HEK293 (cell line): ENCODE results near the gene CD109.

Source experiments
- ZNF350 ChIP-seq: fragments of 450-650 bp; formaldehyde crosslinking; IDR thresholded peaks from 2 replicates; pipeline ENCODE4 v1.5.0; 2017; ENCODE audit warnings: missing biosample characterization, mild to moderate bottlenecking, missing genetic modification characterization
- ZNF600 ChIP-seq: fragments of 450-650 bp; formaldehyde crosslinking; IDR thresholded peaks from 2 replicates; pipeline ENCODE4 v1.5.1; 2016; ENCODE audit warnings: missing biosample characterization, missing genetic modification characterization
- ZNF629 ChIP-seq: fragments of 450-650 bp; formaldehyde crosslinking; IDR thresholded peaks from 2 replicates; pipeline ENCODE4 v1.5.1; 2017; ENCODE audit warnings: missing biosample characterization, missing genetic modification characterization
- TF ChIP-seq, protein P1 (sequence below): fragments of 450-650 bp; formaldehyde crosslinking; IDR thresholded peaks from 2 replicates; pipeline ENCODE4 v1.5.1; 2016; ENCODE audit warnings: missing biosample characterization, missing genetic modification characterization
- TF ChIP-seq, protein P2 (sequence below): fragments of 450-650 bp; formaldehyde crosslinking; IDR thresholded peaks from 2 replicates; pipeline ENCODE4 v1.5.1; 2016; ENCODE audit warnings: missing biosample characterization, missing genetic modification characterization
- TF ChIP-seq, protein P3 (sequence below): fragments of 450-650 bp; formaldehyde crosslinking; IDR thresholded peaks from 2 replicates; pipeline ENCODE4 v1.5.1; 2017; ENCODE audit warnings: missing biosample characterization, mild to moderate bottlenecking, missing genetic modification characterization, moderate library complexity

DNA sequence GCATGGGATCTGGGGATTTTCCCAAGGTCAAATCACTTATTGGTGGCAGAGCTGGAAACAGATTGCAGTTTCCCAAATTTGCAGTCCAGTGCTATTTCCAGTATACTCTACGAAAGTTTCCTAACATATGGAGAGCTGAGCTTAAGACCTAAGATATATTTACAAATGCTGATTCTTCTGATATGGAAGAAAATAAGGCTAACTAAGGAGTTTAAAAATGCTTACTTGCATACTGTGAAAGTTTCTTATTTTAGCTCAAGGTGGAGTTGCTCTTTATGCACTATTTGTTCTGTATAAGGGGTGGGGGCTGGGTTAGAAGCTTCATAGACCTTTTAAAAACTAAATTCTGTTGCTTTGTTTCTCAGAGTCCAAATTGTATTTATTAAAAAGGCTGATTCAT lies 7.5 kb downstream of the CD109 start:
- no peak for TF ChIP-seq ZNF350
- TF ChIP-seq, protein P1, sequence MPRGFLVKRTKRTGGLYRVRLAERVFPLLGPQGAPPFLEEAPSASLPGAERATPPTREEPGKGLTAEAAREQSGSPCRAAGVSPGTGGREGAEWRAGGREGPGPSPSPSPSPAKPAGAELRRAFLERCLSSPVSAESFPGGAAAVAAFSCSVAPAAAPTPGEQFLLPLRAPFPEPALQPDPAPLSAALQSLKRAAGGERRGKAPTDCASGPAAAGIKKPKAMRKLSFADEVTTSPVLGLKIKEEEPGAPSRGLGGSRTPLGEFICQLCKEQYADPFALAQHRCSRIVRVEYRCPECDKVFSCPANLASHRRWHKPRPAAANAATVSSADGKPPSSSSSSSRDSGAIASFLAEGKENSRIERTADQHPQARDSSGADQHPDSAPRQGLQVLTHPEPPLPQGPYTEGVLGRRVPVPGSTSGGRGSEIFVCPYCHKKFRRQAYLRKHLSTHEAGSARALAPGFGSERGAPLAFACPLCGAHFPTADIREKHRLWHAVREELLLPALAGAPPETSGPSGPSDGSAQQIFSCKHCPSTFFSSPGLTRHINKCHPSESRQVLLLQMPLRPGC (tag by site-specific recombination) = no peak
- TF ChIP-seq, protein P2, sequence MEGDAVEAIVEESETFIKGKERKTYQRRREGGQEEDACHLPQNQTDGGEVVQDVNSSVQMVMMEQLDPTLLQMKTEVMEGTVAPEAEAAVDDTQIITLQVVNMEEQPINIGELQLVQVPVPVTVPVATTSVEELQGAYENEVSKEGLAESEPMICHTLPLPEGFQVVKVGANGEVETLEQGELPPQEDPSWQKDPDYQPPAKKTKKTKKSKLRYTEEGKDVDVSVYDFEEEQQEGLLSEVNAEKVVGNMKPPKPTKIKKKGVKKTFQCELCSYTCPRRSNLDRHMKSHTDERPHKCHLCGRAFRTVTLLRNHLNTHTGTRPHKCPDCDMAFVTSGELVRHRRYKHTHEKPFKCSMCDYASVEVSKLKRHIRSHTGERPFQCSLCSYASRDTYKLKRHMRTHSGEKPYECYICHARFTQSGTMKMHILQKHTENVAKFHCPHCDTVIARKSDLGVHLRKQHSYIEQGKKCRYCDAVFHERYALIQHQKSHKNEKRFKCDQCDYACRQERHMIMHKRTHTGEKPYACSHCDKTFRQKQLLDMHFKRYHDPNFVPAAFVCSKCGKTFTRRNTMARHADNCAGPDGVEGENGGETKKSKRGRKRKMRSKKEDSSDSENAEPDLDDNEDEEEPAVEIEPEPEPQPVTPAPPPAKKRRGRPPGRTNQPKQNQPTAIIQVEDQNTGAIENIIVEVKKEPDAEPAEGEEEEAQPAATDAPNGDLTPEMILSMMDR (tag by site-specific recombination) = no peak
- no peak for TF ChIP-seq ZNF600
- TF ChIP-seq, protein P3, sequence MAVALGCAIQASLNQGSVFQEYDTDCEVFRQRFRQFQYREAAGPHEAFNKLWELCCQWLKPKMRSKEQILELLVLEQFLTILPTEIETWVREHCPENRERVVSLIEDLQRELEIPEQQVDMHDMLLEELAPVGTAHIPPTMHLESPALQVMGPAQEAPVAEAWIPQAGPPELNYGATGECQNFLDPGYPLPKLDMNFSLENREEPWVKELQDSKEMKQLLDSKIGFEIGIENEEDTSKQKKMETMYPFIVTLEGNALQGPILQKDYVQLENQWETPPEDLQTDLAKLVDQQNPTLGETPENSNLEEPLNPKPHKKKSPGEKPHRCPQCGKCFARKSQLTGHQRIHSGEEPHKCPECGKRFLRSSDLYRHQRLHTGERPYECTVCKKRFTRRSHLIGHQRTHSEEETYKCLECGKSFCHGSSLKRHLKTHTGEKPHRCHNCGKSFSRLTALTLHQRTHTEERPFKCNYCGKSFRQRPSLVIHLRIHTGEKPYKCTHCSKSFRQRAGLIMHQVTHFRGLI (tag by site-specific recombination) = no peak
- TF ChIP-seq ZNF629 = no peak
